CD1c-positive myeloid dendritic cell (primary cell): ENCODE measurements around the gene AZI2.

ENCODE experiments used
- DNase-seq: peaks from one replicate; pipeline ENCODE4 v3.0.0-alpha.2; 2016; ENCODE audit errors: extremely low spot score

The AZI2 gene

GRCh38 chr3:28348629-28349468 lies at the start of gene AZI2, which contains the start of gene ZCWPW2:
Gene AZI2 (minus strand): TSS chr3:28348824. CDS start chr3:28340617, 8,207 bp downstream.
Gene ZCWPW2 (plus strand): TSS chr3:28348721. CDS start chr3:28413069, 64,348 bp downstream.
- DNase-seq, result peak; percentile 96

- no peak for DNase-seq
Observed at GRCh38 chr3:28388978-28389377, 40.4 kb upstream of the AZI2 start.

GRCh38 chr3:28386049-28386448 lies 37.4 kb upstream of the AZI2 start:
- peak; percentile 5 for DNase-seq

- DNase-seq, result peak; percentile 91
Observed at GRCh38 chr3:28376424-28376823, 27.8 kb upstream of the AZI2 start.

- no peak for DNase-seq
Observed at GRCh38 chr3:28349469-28350000, 911 bp upstream of the AZI2 start.

GRCh38 chr3:28348265-28348628 lies 377 bp downstream of the AZI2 start:
- DNase-seq, result peak; percentile 99

GRCh38 chr3:28347374-28348264 lies 1.0 kb downstream of the AZI2 start:
- peak; percentile 95 for DNase-seq

GRCh38 chr3:28345690-28346089 lies 2.9 kb downstream of the AZI2 start:
- DNase-seq, result no peak

- no peak for DNase-seq
Observed at GRCh38 chr3:28343144-28343543, 5.5 kb downstream of the AZI2 start.

- no peak for DNase-seq
Observed at GRCh38 chr3:28337230-28337629, 11.4 kb downstream of the AZI2 start.

GRCh38 chr3:28335246-28335645 lies 13.4 kb downstream of the AZI2 start:
- no peak for DNase-seq

- no peak for DNase-seq
Observed at GRCh38 chr3:28334552-28334951, 14.1 kb downstream of the AZI2 start.

GRCh38 chr3:28328188-28329151 lies 20.2 kb downstream of the AZI2 start:
- peak; percentile 62 for DNase-seq

- peak; percentile 22 for DNase-seq
Observed at GRCh38 chr3:28326458-28326926, 22.1 kb downstream of the AZI2 start.

- DNase-seq, result no peak
Observed at GRCh38 chr3:28322464-28322863, 26.2 kb downstream of the AZI2 start.

GRCh38 chr3:28320981-28321380 lies 27.6 kb downstream of the AZI2 start:
- DNase-seq, result no peak

- peak; percentile 58 for DNase-seq
Observed at GRCh38 chr3:28317438-28318022, 31.1 kb downstream of the AZI2 start.

GRCh38 chr3:28316226-28316625 lies 32.4 kb downstream of the AZI2 start:
- no peak for DNase-seq

- DNase-seq, result no peak
Observed at GRCh38 chr3:28315711-28316110, 32.9 kb downstream of the AZI2 start.

GRCh38 chr3:28308196-28308595 lies 40.4 kb downstream of the AZI2 start:
- DNase-seq, result peak; percentile 29

GRCh38 chr3:28301688-28302087 lies 46.9 kb downstream of the AZI2 start:
- DNase-seq, result no peak
